ENCODE data around the gene ACADS.

The ACADS gene, protein sequence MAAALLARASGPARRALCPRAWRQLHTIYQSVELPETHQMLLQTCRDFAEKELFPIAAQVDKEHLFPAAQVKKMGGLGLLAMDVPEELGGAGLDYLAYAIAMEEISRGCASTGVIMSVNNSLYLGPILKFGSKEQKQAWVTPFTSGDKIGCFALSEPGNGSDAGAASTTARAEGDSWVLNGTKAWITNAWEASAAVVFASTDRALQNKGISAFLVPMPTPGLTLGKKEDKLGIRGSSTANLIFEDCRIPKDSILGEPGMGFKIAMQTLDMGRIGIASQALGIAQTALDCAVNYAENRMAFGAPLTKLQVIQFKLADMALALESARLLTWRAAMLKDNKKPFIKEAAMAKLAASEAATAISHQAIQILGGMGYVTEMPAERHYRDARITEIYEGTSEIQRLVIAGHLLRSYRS

DNA sequence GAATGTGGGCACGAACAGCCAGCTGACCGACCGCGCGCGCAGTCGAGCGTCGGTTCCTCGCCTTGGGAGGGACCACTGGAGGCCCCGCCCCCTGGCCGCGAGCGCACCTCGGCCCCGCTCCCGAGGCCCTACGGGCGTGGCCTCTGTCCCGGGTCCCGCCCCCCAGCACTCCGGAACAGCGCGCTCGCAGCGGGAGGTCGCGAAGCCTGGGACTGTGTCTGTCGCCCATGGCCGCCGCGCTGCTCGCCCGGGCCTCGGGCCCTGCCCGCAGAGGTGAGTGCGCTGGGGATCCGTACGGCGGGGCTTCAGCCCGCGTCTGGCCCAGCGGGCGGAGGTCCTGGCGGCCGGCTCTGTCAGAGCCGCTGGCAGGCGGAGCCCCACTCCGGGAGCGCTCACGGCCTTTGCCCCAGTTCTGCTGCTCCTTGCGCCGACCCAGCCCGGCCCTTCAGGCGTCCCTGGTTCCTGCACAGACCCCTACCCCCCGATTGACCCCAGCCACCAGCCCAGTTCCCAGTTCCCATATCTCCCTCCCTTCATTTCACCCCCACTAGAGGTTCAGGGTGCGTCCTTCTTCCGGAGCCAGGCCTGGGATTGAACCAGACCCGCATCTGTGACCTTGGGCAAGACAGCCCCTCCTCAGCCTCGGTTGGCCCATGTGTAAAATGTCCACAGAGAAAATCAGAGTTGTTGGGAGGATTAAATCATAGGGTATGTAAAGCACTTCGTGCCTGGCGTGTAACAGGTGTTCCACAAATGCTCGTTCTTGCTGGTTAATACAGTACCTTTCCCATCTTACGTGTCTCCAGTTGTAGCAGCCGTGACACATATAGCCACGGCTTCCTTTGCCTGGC is at the start of gene ACADS:
Gene ACADS, plus strand, starts transcription at position 168 of the 851 bp plus-strand sequence. Its CDS starts 60 bp downstream, at position 228.
- DNase-seq (ENCODE audit: low read depth), result peak; percentile 38
- TF ChIP-seq, protein P1, sequence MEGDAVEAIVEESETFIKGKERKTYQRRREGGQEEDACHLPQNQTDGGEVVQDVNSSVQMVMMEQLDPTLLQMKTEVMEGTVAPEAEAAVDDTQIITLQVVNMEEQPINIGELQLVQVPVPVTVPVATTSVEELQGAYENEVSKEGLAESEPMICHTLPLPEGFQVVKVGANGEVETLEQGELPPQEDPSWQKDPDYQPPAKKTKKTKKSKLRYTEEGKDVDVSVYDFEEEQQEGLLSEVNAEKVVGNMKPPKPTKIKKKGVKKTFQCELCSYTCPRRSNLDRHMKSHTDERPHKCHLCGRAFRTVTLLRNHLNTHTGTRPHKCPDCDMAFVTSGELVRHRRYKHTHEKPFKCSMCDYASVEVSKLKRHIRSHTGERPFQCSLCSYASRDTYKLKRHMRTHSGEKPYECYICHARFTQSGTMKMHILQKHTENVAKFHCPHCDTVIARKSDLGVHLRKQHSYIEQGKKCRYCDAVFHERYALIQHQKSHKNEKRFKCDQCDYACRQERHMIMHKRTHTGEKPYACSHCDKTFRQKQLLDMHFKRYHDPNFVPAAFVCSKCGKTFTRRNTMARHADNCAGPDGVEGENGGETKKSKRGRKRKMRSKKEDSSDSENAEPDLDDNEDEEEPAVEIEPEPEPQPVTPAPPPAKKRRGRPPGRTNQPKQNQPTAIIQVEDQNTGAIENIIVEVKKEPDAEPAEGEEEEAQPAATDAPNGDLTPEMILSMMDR (IDR thresholded peaks at IDR 0.05; ENCODE audit: low read depth, low read length, missing control alignments), result peak; percentile 8
- peak within 1 kb of the TSS; percentile 67 for H3K4me3 ChIP-seq (ENCODE audit: low read depth, low read length)

DNA sequence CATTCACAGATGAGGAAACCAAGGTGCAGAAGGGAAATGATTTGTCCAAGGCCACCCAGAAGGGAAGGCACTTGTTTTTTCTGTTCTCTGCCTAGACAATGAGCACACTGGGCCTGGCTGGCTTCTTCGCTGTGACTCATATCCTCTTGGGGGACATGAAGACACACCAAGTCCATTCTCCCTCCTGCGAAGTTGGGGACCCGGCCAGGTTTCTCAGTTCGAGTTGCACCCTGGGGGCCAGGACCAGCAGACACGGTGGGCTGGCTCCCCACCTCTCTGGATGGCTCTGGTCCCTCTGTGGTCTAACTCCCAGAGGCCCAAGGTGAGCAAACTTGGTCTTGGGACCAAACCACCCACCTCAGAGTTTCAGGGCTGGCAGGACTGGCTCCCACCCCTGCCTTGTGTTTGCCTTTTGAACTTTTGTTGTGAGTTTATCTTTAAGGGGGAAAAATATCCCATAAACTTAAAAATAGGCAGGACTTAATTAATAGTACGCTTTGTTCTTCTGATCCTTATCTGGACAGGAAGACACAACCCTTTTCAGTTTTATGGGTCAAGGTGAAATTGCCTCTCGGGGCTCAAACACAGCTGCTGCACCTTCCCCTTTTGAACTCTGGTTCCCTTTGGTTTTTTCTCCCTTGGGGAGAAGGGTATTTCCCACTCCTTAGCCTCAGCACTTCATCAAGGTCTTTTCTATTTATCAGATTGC is 47.7 kb upstream of the ACADS start:
- peak; percentile 49 for DNase-seq (ENCODE audit: low read depth)
- TF ChIP-seq, protein P1 (IDR thresholded peaks at IDR 0.05; ENCODE audit: low read depth, low read length, missing control alignments), result no peak
- no peak overlapping the region for H3K4me3 ChIP-seq (ENCODE audit: low read depth, low read length)

DNA sequence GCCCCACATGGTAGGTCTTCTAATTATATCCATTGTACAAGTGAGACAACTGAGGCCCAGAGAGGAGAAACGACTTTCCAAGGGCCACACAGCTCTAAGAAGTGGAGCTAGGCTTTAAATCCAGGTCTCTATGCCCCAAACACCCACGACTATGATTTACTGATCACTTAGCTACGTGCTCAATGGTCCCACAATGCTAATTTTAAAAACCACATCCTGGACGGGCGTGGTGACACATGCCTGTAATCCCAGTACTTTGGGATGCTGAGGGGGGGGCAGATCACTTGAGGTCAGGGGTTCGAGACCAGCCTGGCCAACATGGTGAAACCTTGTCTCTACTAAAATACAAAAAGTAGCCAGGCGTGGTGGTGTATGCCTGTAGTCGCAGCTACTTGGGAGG is 47.1 kb upstream of the ACADS start:
- TF ChIP-seq, protein P1 (IDR thresholded peaks at IDR 0.05; ENCODE audit: low read depth, low read length, missing control alignments), result no peak
- no peak for DNase-seq (ENCODE audit: low read depth)
- no peak overlapping the region for H3K4me3 ChIP-seq (ENCODE audit: low read depth, low read length)

DNA sequence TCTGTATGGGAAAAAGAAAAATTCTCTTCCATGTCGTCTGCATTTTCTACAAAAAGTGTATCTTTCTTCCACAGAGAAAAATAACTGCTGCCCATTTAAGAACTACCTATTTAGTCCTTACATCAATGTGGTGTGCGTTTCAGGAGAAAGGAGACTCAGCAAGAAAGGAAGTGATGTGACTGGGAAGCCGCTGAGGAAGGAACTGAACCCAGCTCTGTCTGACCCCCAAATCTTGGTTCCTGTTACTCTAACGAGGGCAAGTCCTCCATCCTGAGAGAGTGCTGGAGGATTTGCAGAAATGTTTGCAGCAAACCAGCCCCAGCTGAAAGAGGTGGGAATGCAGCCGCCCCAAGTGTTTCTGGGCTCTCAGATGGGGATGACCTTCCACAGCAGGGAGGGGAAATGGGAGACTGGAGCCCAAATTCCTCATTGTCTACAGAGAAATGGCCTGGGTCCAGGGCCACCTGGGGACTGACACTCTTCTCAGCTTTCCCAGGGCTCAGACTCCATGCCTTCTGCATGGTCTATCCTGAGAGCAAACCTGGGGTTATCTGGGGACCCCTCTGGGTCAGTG is 45.4 kb upstream of the ACADS start:
- no peak overlapping the region; the same call in 1 of the 2 replicates for H3K4me3 ChIP-seq (ENCODE audit: low read depth, low read length)
- DNase-seq (ENCODE audit: low read depth), result no peak
- TF ChIP-seq, protein P1 (IDR thresholded peaks at IDR 0.05; ENCODE audit: low read depth, low read length, missing control alignments), result no peak

DNA sequence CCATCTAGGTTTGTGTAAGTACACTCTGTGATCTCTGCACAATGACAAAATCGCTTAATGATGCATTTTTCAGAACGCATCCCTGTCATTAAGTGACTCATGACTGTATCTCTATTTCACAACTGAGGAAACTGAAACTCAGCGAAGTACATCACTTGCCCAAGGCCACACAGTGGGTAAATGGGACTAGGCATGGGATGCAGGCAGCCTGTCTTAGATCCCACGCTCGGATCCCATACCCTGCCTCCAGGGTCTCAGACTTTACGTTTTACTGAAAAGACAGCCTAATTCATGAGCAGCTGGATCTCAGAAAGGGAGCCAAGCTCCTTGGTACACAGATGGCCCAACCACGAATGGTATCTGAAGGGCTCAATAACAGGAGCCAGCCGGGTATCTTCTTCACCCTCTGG is 41.1 kb upstream of the ACADS start:
- peak; percentile 65 for DNase-seq (ENCODE audit: low read depth)
- no peak overlapping the region for H3K4me3 ChIP-seq (ENCODE audit: low read depth, low read length)
- TF ChIP-seq, protein P1 (IDR thresholded peaks at IDR 0.05; ENCODE audit: low read depth, low read length, missing control alignments), result no peak

DNA sequence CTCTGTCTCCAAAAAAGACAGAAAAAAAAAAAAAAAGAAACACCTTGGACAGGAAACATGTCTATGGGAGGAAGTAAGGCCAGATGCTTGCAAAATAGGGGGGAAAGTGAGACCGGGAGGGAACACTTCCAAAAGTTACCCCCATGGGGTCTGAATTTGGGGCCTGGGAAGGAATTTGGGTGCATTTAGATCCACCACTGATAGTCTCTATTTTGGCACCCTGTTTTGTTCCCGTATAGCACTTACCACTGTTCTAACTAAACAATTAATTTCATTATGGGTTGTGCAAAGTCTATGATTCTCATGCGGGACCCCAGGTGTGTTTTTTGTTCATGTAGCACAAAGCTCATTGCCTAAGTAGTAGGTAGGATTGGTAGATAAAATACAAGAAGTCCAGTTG is 40.1 kb upstream of the ACADS start:
- TF ChIP-seq, protein P1 (IDR thresholded peaks at IDR 0.05; ENCODE audit: low read depth, low read length, missing control alignments), result no peak
- no peak for DNase-seq (ENCODE audit: low read depth)
- no peak overlapping the region for H3K4me3 ChIP-seq (ENCODE audit: low read depth, low read length)
